Central memory CD8-positive, alpha-beta T cell (primary cell): Measurements from ENCODE around the gene ABHD17A.

Source experiments
- ATAC-seq: fragments of 150-1000 bp; cut with Tn5 transposase; replicated peaks from 2 replicates; pipeline ENCODE4 v1.10.0; 2022; ENCODE audit warnings: mild to moderate bottlenecking, moderate FRiP score, moderate number of reproducible peaks; ENCODE audit not compliant: poor library complexity, severe bottlenecking; ENCODE audit errors: extremely low read depth
- DNase-seq, 2 donors: peaks; one replicate each; pipeline ENCODE4 v3.0.0; 2021; ENCODE audit warnings: low spot score in 2 of 2
- H3K27ac Mint-ChIP-seq: one replicate; pipeline ENCODE4 v1.8.0; 2022; ENCODE audit warnings: low read depth, mild to moderate bottlenecking, moderate library complexity, mixed read lengths
- H3K27me3 Mint-ChIP-seq: one replicate; pipeline ENCODE4 v1.8.0; 2022; ENCODE audit warnings: mixed read lengths
- H3K36me3 Mint-ChIP-seq: one replicate; pipeline ENCODE4 v1.8.0; 2022; ENCODE audit warnings: mild to moderate bottlenecking, moderate library complexity, mixed read lengths; ENCODE audit not compliant: insufficient read depth
- H3K4me1 Mint-ChIP-seq: one replicate; pipeline ENCODE4 v1.8.0; 2022; ENCODE audit warnings: mixed read lengths
- H3K4me3 Mint-ChIP-seq: one replicate; pipeline ENCODE4 v1.8.0; 2022; ENCODE audit warnings: mild to moderate bottlenecking, moderate library complexity, mixed read lengths
- H3K9me3 Mint-ChIP-seq: one replicate; pipeline ENCODE4 v1.8.0; 2022; ENCODE audit warnings: mixed read lengths

ABHD17A gene

GRCh38 chr19:1850809-1851653, 34.3 kb downstream of the ABHD17A start:
- Mint-ChIP-seq H3K4me3 (peak overlapping the region; percentile 2), H3K4me1 (peaks cover 42% of the 10 kb centered on the region), H3K36me3 (peaks cover 31% of the 10 kb centered on the region), H3K27me3 (no peaks in the 10 kb centered on the region), H3K27ac (peak overlapping the region; percentile 74), H3K9me3 (no peaks in the 10 kb centered on the region)
- DNase-seq = no peak
- no peak for ATAC-seq

GRCh38 chr19:1849886-1850398, 35.4 kb downstream of the ABHD17A start:
- no peak overlapping the region for H3K27ac Mint-ChIP-seq
- H3K4me1 Mint-ChIP-seq = peaks cover 38% of the 10 kb centered on the region

GRCh38 chr19:1849132-1849474, 36.2 kb downstream of the ABHD17A start:
- H3K27me3 Mint-ChIP-seq = no peaks in the 10 kb centered on the region
- H3K4me3 Mint-ChIP-seq = no peak overlapping the region
- peak overlapping the region; percentile 91 for H3K27ac Mint-ChIP-seq
- ATAC-seq = no peak
- peaks cover 41% of the 10 kb centered on the region for H3K4me1 Mint-ChIP-seq
- no peak for DNase-seq
- H3K9me3 Mint-ChIP-seq = no peaks in the 10 kb centered on the region
- H3K36me3 Mint-ChIP-seq = peaks cover 31% of the 10 kb centered on the region

More at GRCh38 chr19:1849886-1850398, 35.4 kb downstream of the ABHD17A start:
- Mint-ChIP-seq H3K27me3 (no peaks in the 10 kb centered on the region), H3K36me3 (peaks cover 31% of the 10 kb centered on the region), H3K4me3 (peak overlapping the region; percentile 2), H3K9me3 (no peaks in the 10 kb centered on the region)
- ATAC-seq (no peak), DNase-seq (no peak)

GRCh38 chr19:1848399-1849131, 36.7 kb downstream of the ABHD17A start, which contains the start of gene REXO1:
Gene REXO1, minus strand, starts transcription at chr19:1848483. Its CDS starts 125 bp downstream, at chr19:1848358.
- peaks cover 39% of the 10 kb centered on the region for H3K4me1 Mint-ChIP-seq
- ATAC-seq = peak; percentile 81
- DNase-seq = peak; percentile 98 to 99
- H3K36me3 Mint-ChIP-seq = peaks cover 33% of the 10 kb centered on the region
- no peaks in the 10 kb centered on the region for H3K27me3 Mint-ChIP-seq
- peak within 1 kb of the TSS; percentile 91 for H3K27ac Mint-ChIP-seq
- H3K4me3 Mint-ChIP-seq = peak within 1 kb of the TSS; percentile 84
- H3K9me3 Mint-ChIP-seq = no peaks in the 10 kb centered on the region

- peaks cover 30% of the 10 kb centered on the region for H3K36me3 Mint-ChIP-seq
- H3K9me3 Mint-ChIP-seq = no peaks in the 10 kb centered on the region
- no peak for DNase-seq
- H3K27ac Mint-ChIP-seq = peak overlapping the region; percentile 91
- peak overlapping the region; percentile 84 for H3K4me3 Mint-ChIP-seq
- peaks cover 35% of the 10 kb centered on the region for H3K4me1 Mint-ChIP-seq
- H3K27me3 Mint-ChIP-seq = no peaks in the 10 kb centered on the region
- peak; percentile 21 for ATAC-seq
Measured at GRCh38 chr19:1847684-1848398, 37.5 kb downstream of the ABHD17A start.

GRCh38 chr19:1847348-1847683, 38.0 kb downstream of the ABHD17A start:
- no peak for DNase-seq
- Mint-ChIP-seq H3K4me1 (peaks cover 39% of the 10 kb centered on the region), H3K27ac (peak overlapping the region; percentile 91), H3K27me3 (no peaks in the 10 kb centered on the region), H3K36me3 (peaks cover 30% of the 10 kb centered on the region), H3K4me3 (peak overlapping the region; percentile 84), H3K9me3 (no peaks in the 10 kb centered on the region)
- no peak for ATAC-seq

GRCh38 chr19:1846517-1847204, 38.6 kb downstream of the ABHD17A start:
- ATAC-seq (no peak), DNase-seq (no peak)
- Mint-ChIP-seq H3K36me3 (peaks cover 34% of the 10 kb centered on the region), H3K9me3 (no peaks in the 10 kb centered on the region), H3K27me3 (no peaks in the 10 kb centered on the region), H3K4me3 (peak overlapping the region; percentile 84), H3K4me1 (peaks cover 45% of the 10 kb centered on the region), H3K27ac (peak overlapping the region; percentile 91)

GRCh38 chr19:1845642-1846041, 39.7 kb downstream of the ABHD17A start:
- Mint-ChIP-seq H3K36me3 (peaks cover 32% of the 10 kb centered on the region), H3K4me1 (peaks cover 47% of the 10 kb centered on the region), H3K27me3 (no peaks in the 10 kb centered on the region), H3K27ac (peak overlapping the region; percentile 89), H3K4me3 (peak overlapping the region; percentile 84), H3K9me3 (no peaks in the 10 kb centered on the region)
- no peak for ATAC-seq
- DNase-seq = no peak

- Mint-ChIP-seq H3K4me3 (no peak overlapping the region), H3K27me3 (no peaks in the 10 kb centered on the region), H3K4me1 (peaks cover 52% of the 10 kb centered on the region), H3K9me3 (no peaks in the 10 kb centered on the region), H3K27ac (no peak overlapping the region), H3K36me3 (peaks cover 32% of the 10 kb centered on the region)
- DNase-seq = no peak
- no peak for ATAC-seq
Measured at GRCh38 chr19:1845125-1845515, 40.2 kb downstream of the ABHD17A start.

GRCh38 chr19:1844513-1845124, 40.7 kb downstream of the ABHD17A start:
- peaks cover 57% of the 10 kb centered on the region for H3K4me1 Mint-ChIP-seq
- no peak overlapping the region for H3K4me3 Mint-ChIP-seq
- no peak for ATAC-seq
- no peaks in the 10 kb centered on the region for H3K27me3 Mint-ChIP-seq
- no peaks in the 10 kb centered on the region for H3K9me3 Mint-ChIP-seq
- no peak for DNase-seq
- peaks cover 33% of the 10 kb centered on the region for H3K36me3 Mint-ChIP-seq
- H3K27ac Mint-ChIP-seq = no peak overlapping the region

- peaks cover 59% of the 10 kb centered on the region for H3K4me1 Mint-ChIP-seq
- H3K27ac Mint-ChIP-seq = peak overlapping the region; percentile 53
Measured at GRCh38 chr19:1843646-1844394, 41.5 kb downstream of the ABHD17A start.

More at GRCh38 chr19:1843646-1844394, 41.5 kb downstream of the ABHD17A start:
- Mint-ChIP-seq H3K9me3 (no peaks in the 10 kb centered on the region), H3K36me3 (peaks cover 31% of the 10 kb centered on the region), H3K4me3 (no peak overlapping the region), H3K27me3 (no peaks in the 10 kb centered on the region)
- DNase-seq (no peak), ATAC-seq (no peak)
